ENCODE measurements around the gene ANLN. TPM values are rescaled to one million over a fixed set of nuclear protein-coding genes. Genes with fewer than 3 reads are reported as not detected.
"Not testable (repeated sequence)": the region's sequence is repeated elsewhere in the genome, so short reads cannot be mapped to it uniquely, and the experiment has no call there.

Gene ANLN
- total RNA-seq, 1 experiment from 2014 or later: 81.1 TPM

- peak; percentile 95 for TF ChIP-seq HMGA2 (CRISPR knock-in tag; IDR thresholded peaks at IDR 0.05)
- CTCF ChIA-PET: interaction anchor here (0.8 kb wide), 1 partner anchor 19 kb away, joined by 4 read pairs; a partner anchor contains a TSS
- POLR2A ChIA-PET; DNase-seq (ENCODE audit: low spot score); H3K9me3 Mint-ChIP-seq; H3K4me1 Mint-ChIP-seq; H3K4me3 Mint-ChIP-seq; ATAC-seq; H3K36me3 Mint-ChIP-seq; H3K27ac Mint-ChIP-seq; H3K27me3 Mint-ChIP-seq (ENCODE audit: low read depth): not testable (repeated sequence)
Observed at GRCh38 chr7:36385646-36386045, 4.0 kb upstream of the ANLN start.

- H3K27me3 Mint-ChIP-seq (ENCODE audit: low read depth): no peaks in the 10 kb centered on the region
- CTCF ChIA-PET: interaction anchor here (0.9 to 2.0 kb wide), 2 partner anchors 20 to 97 kb away, joined by 3 to 8 read pairs; a partner anchor contains a TSS
- no peaks in the 10 kb centered on the region for H3K9me3 Mint-ChIP-seq
- TF ChIP-seq OVOL2 (CRISPR knock-in tag; IDR thresholded peaks at IDR 0.05; ENCODE audit: borderline replicate concordance): no peak
- no peak for TF ChIP-seq RORB (CRISPR knock-in tag; IDR thresholded peaks at IDR 0.05)
- TF ChIP-seq USF2 (CRISPR knock-in tag; IDR thresholded peaks at IDR 0.05): no peak
- TF ChIP-seq ZNF317 (CRISPR knock-in tag; IDR thresholded peaks at IDR 0.05; ENCODE audit: borderline replicate concordance, low read depth): no peak
- TF ChIP-seq CBFB (CRISPR knock-in tag; IDR thresholded peaks at IDR 0.05; ENCODE audit: low read depth): no peak
- TF ChIP-seq ZSCAN18 (CRISPR knock-in tag; IDR thresholded peaks at IDR 0.05): no peak
- TF ChIP-seq ATF2 (CRISPR knock-in tag; IDR thresholded peaks at IDR 0.05; ENCODE audit: borderline replicate concordance, low read depth): no peak
- no peak for TF ChIP-seq SP1 (CRISPR knock-in tag; conservative IDR thresholded peaks at IDR 0.05)
- TF ChIP-seq ZNF263 (CRISPR knock-in tag; IDR thresholded peaks at IDR 0.05; ENCODE audit: low read depth): no peak
- no peak for TF ChIP-seq MLX (CRISPR knock-in tag; IDR thresholded peaks at IDR 0.05)
- TF ChIP-seq FOXJ3 (CRISPR knock-in tag; IDR thresholded peaks at IDR 0.05; ENCODE audit: borderline replicate concordance): no peak
- DNase-seq (ENCODE audit: low spot score): no peak
- H3K4me3 Mint-ChIP-seq: no peak overlapping the region
- H3K4me1 Mint-ChIP-seq: peaks cover 24% of the 10 kb centered on the region
- no peak overlapping the region for H3K27ac Mint-ChIP-seq
- no peaks in the 10 kb centered on the region for H3K36me3 Mint-ChIP-seq
- POLR2A ChIA-PET: no interaction called here
- ATAC-seq: no peak
Observed at GRCh38 chr7:36387435-36388231, 2.0 kb upstream of the ANLN start.

- peak overlapping the region; percentile 55; the same call in 1 of the 2 replicates for H3K27ac Mint-ChIP-seq
- CTCF ChIA-PET: interaction anchor here (0.9 to 2.0 kb wide), 2 partner anchors 21 to 98 kb away, joined by 3 to 8 read pairs; a partner anchor contains a TSS
- TF ChIP-seq RORB (CRISPR knock-in tag; IDR thresholded peaks at IDR 0.05): no peak
- TF ChIP-seq AFF4 (CRISPR knock-in tag; IDR thresholded peaks at IDR 0.05; ENCODE audit: borderline replicate concordance): no peak
- TF ChIP-seq ETV6 (CRISPR knock-in tag; IDR thresholded peaks at IDR 0.05): no peak
- no peak for TF ChIP-seq USF2 (CRISPR knock-in tag; IDR thresholded peaks at IDR 0.05)
- TF ChIP-seq JAZF1 (CRISPR knock-in tag; IDR thresholded peaks at IDR 0.05): no peak
- no peak for TF ChIP-seq TCF7 (CRISPR knock-in tag; IDR thresholded peaks at IDR 0.05; ENCODE audit: low read depth)
- no peak for TF ChIP-seq TEAD4 (CRISPR knock-in tag; IDR thresholded peaks at IDR 0.05)
- TF ChIP-seq HMGXB4 (CRISPR knock-in tag; IDR thresholded peaks at IDR 0.05): no peak
Observed at GRCh38 chr7:36388423-36388822, 1.2 kb upstream of the ANLN start.

More at GRCh38 chr7:36388423-36388822, 1.2 kb upstream of the ANLN start:
- no peak overlapping the region for H3K4me3 Mint-ChIP-seq
- ATAC-seq (no peak), DNase-seq (ENCODE audit: low spot score) (no peak)
- POLR2A ChIA-PET: no interaction called here
- H3K36me3 Mint-ChIP-seq: no peaks in the 10 kb centered on the region
- peaks cover 32% of the 10 kb centered on the region for H3K4me1 Mint-ChIP-seq
- no peaks in the 10 kb centered on the region for H3K9me3 Mint-ChIP-seq
- no peaks in the 10 kb centered on the region for H3K27me3 Mint-ChIP-seq (ENCODE audit: low read depth)

All from WTC11 (cell line).